Activated naive CD4-positive, alpha-beta T cell treated with anti-CD3 and anti-CD28 coated beads, Interleukin-2, amount 50 U/mL, for 72 hours (primary cell): Measurements from ENCODE around the gene CCDC198. TPM values are rescaled to one million over a fixed set of nuclear protein-coding genes. Genes with fewer than 3 reads are reported as not detected.

Experiments used
- ATAC-seq, 2 donors: fragments of 150-1000 bp; cut with Tn5 transposase; 2 replicates each; pipeline ENCODE4 v1.10.0; 2021; ENCODE audit warnings: mild to moderate bottlenecking in 2 of 2, moderate library complexity in 2 of 2
- DNase-seq, 2 donors: peaks; one replicate each; pipeline ENCODE4 v3.0.0; 2021 to 2022; ENCODE audit warnings: low spot score in 2 of 2
- H3K27ac Mint-ChIP-seq, 2 donors: one replicate each; pipeline ENCODE4 v1.8.0; 2022; ENCODE audit warnings: mild to moderate bottlenecking in 2 of 2, mixed read lengths in 2 of 2
- H3K36me3 Mint-ChIP-seq, 2 donors: one replicate each; pipeline ENCODE4 v1.8.0; 2022; ENCODE audit warnings: mixed read lengths in 2 of 2
- H3K9me3 Mint-ChIP-seq, 2 donors: one replicate each; pipeline ENCODE4 v1.8.0; 2022; ENCODE audit warnings: mixed read lengths in 2 of 2
- total RNA-seq, 2 donors: library from RNA; stranded (reverse); gene quantifications; one replicate each; pipeline ENCODE4 v1.2.3, GENCODE V29; 2022

Gene CCDC198
- total RNA-seq, 2 donors from 2014 or later = not detected

GRCh38 chr14:57482120-57482519 lies 11.5 kb downstream of the CCDC198 start:
- Mint-ChIP-seq H3K9me3 (no peaks in the 10 kb centered on the region), H3K27ac (no peak overlapping the region), H3K36me3 (no peaks in the 10 kb centered on the region)
- no peak for DNase-seq
- no peak for ATAC-seq

- no peak for DNase-seq
- no peaks in the 10 kb centered on the region for H3K9me3 Mint-ChIP-seq
- no peak for ATAC-seq
- no peak overlapping the region for H3K27ac Mint-ChIP-seq
- no peaks in the 10 kb centered on the region for H3K36me3 Mint-ChIP-seq
Measured at GRCh38 chr14:57480051-57480450, 13.6 kb downstream of the CCDC198 start.

- no peaks in the 10 kb centered on the region for H3K36me3 Mint-ChIP-seq
- ATAC-seq (no peak), DNase-seq (no peak)
- no peaks in the 10 kb centered on the region for H3K9me3 Mint-ChIP-seq
- no peak overlapping the region for H3K27ac Mint-ChIP-seq
Measured at GRCh38 chr14:57479197-57479596, 14.5 kb downstream of the CCDC198 start.

GRCh38 chr14:57478050-57478449 lies 15.6 kb downstream of the CCDC198 start:
- H3K27ac Mint-ChIP-seq = no peak overlapping the region
- DNase-seq (no peak), ATAC-seq (no peak)
- H3K9me3 Mint-ChIP-seq = no peaks in the 10 kb centered on the region
- H3K36me3 Mint-ChIP-seq = no peaks in the 10 kb centered on the region

- H3K27ac Mint-ChIP-seq = no peak overlapping the region
- ATAC-seq (no peak), DNase-seq (no peak)
- H3K36me3 Mint-ChIP-seq = no peaks in the 10 kb centered on the region
- H3K9me3 Mint-ChIP-seq = no peaks in the 10 kb centered on the region
Measured at GRCh38 chr14:57470909-57471308, 22.7 kb downstream of the CCDC198 start.

- Mint-ChIP-seq H3K36me3 (peaks cover 0 to 4% of the 10 kb centered on the region in 2 donors), H3K9me3 (no peaks in the 10 kb centered on the region), H3K27ac (no peak overlapping the region)
- DNase-seq (no peak), ATAC-seq (no peak)
Measured at GRCh38 chr14:57464008-57464730, 29.5 kb downstream of the CCDC198 start.

- Mint-ChIP-seq H3K9me3 (no peaks in the 10 kb centered on the region), H3K27ac (no peak overlapping the region), H3K36me3 (peaks cover 0 to 4% of the 10 kb centered on the region in 2 donors)
- DNase-seq (no peak), ATAC-seq (no peak)
Measured at GRCh38 chr14:57462551-57462950, 31.1 kb downstream of the CCDC198 start.

- peaks cover 0 to 4% of the 10 kb centered on the region in 2 donors for H3K36me3 Mint-ChIP-seq
- DNase-seq (no peak), ATAC-seq (no peak)
- no peak overlapping the region for H3K27ac Mint-ChIP-seq
- no peaks in the 10 kb centered on the region for H3K9me3 Mint-ChIP-seq
Measured at GRCh38 chr14:57461777-57462320, 31.8 kb downstream of the CCDC198 start.

- no peaks in the 10 kb centered on the region for H3K9me3 Mint-ChIP-seq
- no peak for ATAC-seq
- H3K27ac Mint-ChIP-seq = no peak overlapping the region
- no peaks in the 10 kb centered on the region for H3K36me3 Mint-ChIP-seq
- DNase-seq = no peak
Measured at GRCh38 chr14:57435923-57436322, 57.7 kb downstream of the CCDC198 start.

GRCh38 chr14:57420986-57421385 lies 72.7 kb downstream of the CCDC198 start:
- Mint-ChIP-seq H3K9me3 (no peaks in the 10 kb centered on the region), H3K36me3 (no peaks in the 10 kb centered on the region), H3K27ac (no peak overlapping the region)
- DNase-seq (no peak), ATAC-seq (no peak)

- Mint-ChIP-seq H3K36me3 (no peaks in the 10 kb centered on the region), H3K9me3 (no peaks in the 10 kb centered on the region), H3K27ac (no peak overlapping the region)
- DNase-seq (no peak), ATAC-seq (no peak)
Measured at GRCh38 chr14:57420033-57420432, 73.6 kb downstream of the CCDC198 start.

Other genes starting within 250 kb of the CCDC198 start
- gene EXOC5, start 225.0 kb downstream of the CCDC198 start, total RNA-seq = 10 to 100 TPM; 71.2 to 80.4 TPM
- 10 to 100 TPM; 24.7 to 30.9 TPM for gene AP5M1, start 224.9 kb downstream of the CCDC198 start, total RNA-seq
- gene NAA30, start 103.3 kb downstream of the CCDC198 start, total RNA-seq = 10 to 100 TPM; 14.5 to 15.7 TPM